ENCODE results near the gene SLAMF8.

SLAMF8 gene

DNA sequence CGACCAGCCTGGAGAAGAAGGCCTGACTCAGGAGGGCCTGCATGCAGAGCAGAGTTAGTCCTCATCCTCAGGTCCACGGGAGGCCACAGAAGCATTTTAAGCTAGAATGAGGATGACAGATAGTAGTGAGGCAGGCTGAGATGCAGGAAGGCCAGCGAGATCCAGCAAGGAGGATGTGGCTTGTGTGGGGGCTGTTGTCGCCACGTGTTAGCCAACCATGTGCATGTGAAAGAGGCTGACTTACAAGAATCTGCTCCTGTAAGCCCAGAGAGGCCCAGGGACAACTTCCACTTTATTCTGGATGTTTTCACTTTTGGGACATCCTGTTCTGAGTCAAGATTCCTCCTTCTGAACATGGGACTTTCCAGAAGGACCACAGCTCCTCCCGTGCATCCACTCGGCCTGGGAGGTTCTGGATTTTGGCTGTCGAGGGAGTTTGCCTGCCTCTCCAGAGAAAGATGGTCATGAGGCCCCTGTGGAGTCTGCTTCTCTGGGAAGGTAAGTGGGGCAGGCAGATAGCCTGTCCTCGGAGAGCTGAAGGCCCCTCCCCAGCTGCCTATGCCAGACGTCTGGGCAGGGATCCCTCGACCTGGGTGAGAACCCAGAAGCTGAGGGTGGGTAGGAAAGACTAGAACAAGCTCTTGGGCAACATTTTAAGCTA lies at the start of gene SLAMF8:
Gene SLAMF8, plus strand, starts transcription at position 433 of the 661 bp plus-strand sequence. Its CDS starts 26 bp downstream, at position 459.
- Histone ChIP-seq H3K27me3 (ENCODE audit: control insufficient read depth, insufficient read depth, low read length) (no peaks in the 10 kb centered on the region), H3K4me1 (ENCODE audit: control insufficient read depth, insufficient read depth, low read length) (no peaks in the 10 kb centered on the region), H3K4me3 (ENCODE audit: low read length) (no peak within 1 kb of the TSS), H3K27ac (ENCODE audit: low read length) (no peak within 1 kb of the TSS), H3K36me3 (ENCODE audit: control insufficient read depth, insufficient read depth, low read length) (no peaks in the 10 kb centered on the region), H3K9me3 (ENCODE audit: control insufficient read depth, insufficient read depth, low read length) (no peaks in the 10 kb centered on the region)
- no peak for DNase-seq (ENCODE audit: low read depth, low spot score)
- no CpG with 5 or more reads among the region's 11 CpGs for WGBS (ENCODE audit: insufficient coverage, insufficient read length)

- no peak for DNase-seq (ENCODE audit: low read depth, low spot score)
- Histone ChIP-seq H3K9me3 (ENCODE audit: control insufficient read depth, insufficient read depth, low read length) (no peaks in the 10 kb centered on the region), H3K27ac (ENCODE audit: low read length) (no peak overlapping the region), H3K36me3 (ENCODE audit: control insufficient read depth, insufficient read depth, low read length) (no peaks in the 10 kb centered on the region), H3K4me3 (ENCODE audit: low read length) (no peak overlapping the region), H3K27me3 (ENCODE audit: control insufficient read depth, insufficient read depth, low read length) (no peaks in the 10 kb centered on the region), H3K4me1 (ENCODE audit: control insufficient read depth, insufficient read depth, low read length) (peaks cover 3% of the 10 kb centered on the region)
- WGBS (ENCODE audit: insufficient coverage, insufficient read length), result no CpG with 5 or more reads among the region's 4 CpGs
Measured at GRCh38 chr1:159778266-159778665, 48.4 kb upstream of the SLAMF8 start.

- no peak overlapping the region for H3K4me3 ChIP-seq (ENCODE audit: low read length)
- H3K36me3 ChIP-seq (ENCODE audit: control insufficient read depth, insufficient read depth, low read length), result no peaks in the 10 kb centered on the region
- WGBS (ENCODE audit: insufficient coverage, insufficient read length), result no CpG with 5 or more reads among the region's 2 CpGs
- H3K27ac ChIP-seq (ENCODE audit: low read length), result no peak overlapping the region
- H3K9me3 ChIP-seq (ENCODE audit: control insufficient read depth, insufficient read depth, low read length), result no peaks in the 10 kb centered on the region
- no peak for DNase-seq (ENCODE audit: low read depth, low spot score)
- peaks cover 5% of the 10 kb centered on the region for H3K4me1 ChIP-seq (ENCODE audit: control insufficient read depth, insufficient read depth, low read length)
- H3K27me3 ChIP-seq (ENCODE audit: control insufficient read depth, insufficient read depth, low read length), result no peaks in the 10 kb centered on the region
Measured at GRCh38 chr1:159779403-159779851, 47.2 kb upstream of the SLAMF8 start.

DNA sequence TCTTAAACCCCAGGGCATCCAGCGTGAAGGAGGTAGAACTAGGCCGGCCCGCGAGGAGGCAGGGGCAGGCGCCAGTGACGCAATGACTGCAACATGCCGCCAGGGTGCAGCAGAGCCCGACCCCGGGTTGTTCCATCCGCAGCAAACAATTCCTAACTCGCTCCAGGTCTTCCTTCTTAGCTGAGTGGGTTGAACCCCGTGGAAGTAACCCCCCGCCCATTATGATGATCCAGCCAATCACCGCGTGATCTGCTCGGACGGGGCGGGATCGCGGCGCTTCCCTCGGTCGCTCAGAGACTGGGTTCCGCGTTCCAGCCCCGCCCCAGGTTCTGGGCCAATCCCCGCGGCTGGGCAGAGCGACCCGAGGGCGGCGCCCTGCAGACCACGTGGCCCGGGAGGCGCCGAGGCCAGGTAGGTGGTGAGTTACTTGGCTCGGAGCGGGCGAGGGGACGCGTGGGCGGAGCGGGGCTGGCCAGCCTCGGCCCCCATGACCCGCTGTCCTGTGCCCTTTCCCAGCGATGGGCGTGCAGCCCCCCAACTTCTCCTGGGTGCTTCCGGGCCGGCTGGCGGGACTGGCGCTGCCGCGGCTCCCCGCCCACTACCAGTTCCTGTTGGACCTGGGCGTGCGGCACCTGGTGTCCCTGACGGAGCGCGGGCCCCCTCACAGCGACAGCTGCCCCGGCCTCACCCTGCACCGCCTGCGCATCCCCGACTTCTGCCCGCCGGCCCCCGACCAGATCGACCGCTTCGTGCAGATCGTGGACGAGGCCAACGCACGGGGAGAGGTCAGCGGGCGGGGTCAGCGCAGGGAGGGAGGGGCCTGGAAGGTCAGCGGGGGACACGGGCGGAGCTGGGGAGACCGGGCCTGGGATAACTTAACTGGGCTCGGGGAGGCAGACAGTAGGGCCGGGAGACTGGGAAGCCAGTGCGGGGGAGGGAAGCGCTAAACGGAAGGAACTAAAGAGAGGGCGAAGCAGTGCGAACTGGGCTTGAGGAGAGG lies 45.8 kb upstream of the SLAMF8 start, which contains the start of gene DUSP23:
Gene DUSP23, plus strand, starts transcription at position 380 of the 1,000 bp plus-strand sequence. Its CDS starts 139 bp downstream, at position 519.
- no peaks in the 10 kb centered on the region for H3K36me3 ChIP-seq (ENCODE audit: control insufficient read depth, insufficient read depth, low read length)
- DNase-seq (ENCODE audit: low read depth, low spot score), result peak; percentile 90
- H3K27me3 ChIP-seq (ENCODE audit: control insufficient read depth, insufficient read depth, low read length), result no peaks in the 10 kb centered on the region
- peaks cover 5% of the 10 kb centered on the region for H3K4me1 ChIP-seq (ENCODE audit: control insufficient read depth, insufficient read depth, low read length)
- peak within 1 kb of the TSS; percentile 54; the same call in 1 of the 2 replicates for H3K4me3 ChIP-seq (ENCODE audit: low read length)
- no peaks in the 10 kb centered on the region for H3K9me3 ChIP-seq (ENCODE audit: control insufficient read depth, insufficient read depth, low read length)
- no peak within 1 kb of the TSS for H3K27ac ChIP-seq (ENCODE audit: low read length)
- WGBS (ENCODE audit: insufficient coverage, insufficient read length), result no CpG with 5 or more reads among the region's 88 CpGs

DNA sequence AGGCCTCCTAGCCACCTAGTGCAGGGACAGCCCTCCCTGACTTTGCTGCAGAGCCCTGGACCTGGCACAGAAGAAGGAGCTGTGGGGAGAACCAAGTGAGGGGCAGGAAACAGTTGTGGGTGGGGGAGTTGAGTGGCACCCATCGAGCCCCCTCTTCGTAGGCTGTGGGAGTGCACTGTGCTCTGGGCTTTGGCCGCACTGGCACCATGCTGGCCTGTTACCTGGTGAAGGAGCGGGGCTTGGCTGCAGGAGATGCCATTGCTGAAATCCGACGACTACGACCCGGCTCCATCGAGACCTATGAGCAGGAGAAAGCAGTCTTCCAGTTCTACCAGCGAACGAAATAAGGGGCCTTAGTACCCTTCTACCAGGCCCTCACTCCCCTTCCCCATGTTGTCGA lies 44.7 kb upstream of the SLAMF8 start:
- peaks cover 5% of the 10 kb centered on the region for H3K4me1 ChIP-seq (ENCODE audit: control insufficient read depth, insufficient read depth, low read length)
- H3K27ac ChIP-seq (ENCODE audit: low read length), result no peak overlapping the region
- WGBS (ENCODE audit: insufficient coverage, insufficient read length), result no CpG with 5 or more reads among the region's 12 CpGs
- H3K9me3 ChIP-seq (ENCODE audit: control insufficient read depth, insufficient read depth, low read length), result no peaks in the 10 kb centered on the region
- H3K36me3 ChIP-seq (ENCODE audit: control insufficient read depth, insufficient read depth, low read length), result no peaks in the 10 kb centered on the region
- H3K27me3 ChIP-seq (ENCODE audit: control insufficient read depth, insufficient read depth, low read length), result no peaks in the 10 kb centered on the region
- H3K4me3 ChIP-seq (ENCODE audit: low read length), result no peak overlapping the region
- no peak for DNase-seq (ENCODE audit: low read depth, low spot score)

DNA sequence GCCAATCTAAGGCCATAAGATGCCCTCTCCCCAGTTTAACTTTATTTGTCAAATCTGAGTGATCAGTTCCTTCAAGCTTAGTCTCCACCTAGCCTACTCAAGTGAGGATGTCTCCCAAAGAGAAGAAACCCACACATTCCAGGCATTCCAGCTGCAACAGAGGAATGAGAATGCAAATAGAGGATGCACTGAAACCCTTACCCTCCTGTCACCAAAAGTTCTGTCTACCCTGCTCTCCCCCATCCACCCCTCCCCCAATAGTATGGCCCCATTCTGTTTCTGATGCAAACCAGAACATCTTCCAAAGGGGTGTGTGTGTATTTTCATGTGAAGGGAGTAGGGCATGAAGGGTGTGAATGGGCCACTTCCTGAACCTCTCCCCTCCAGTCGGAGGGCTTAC lies 42.9 kb upstream of the SLAMF8 start:
- no peaks in the 10 kb centered on the region for H3K9me3 ChIP-seq (ENCODE audit: control insufficient read depth, insufficient read depth, low read length)
- H3K36me3 ChIP-seq (ENCODE audit: control insufficient read depth, insufficient read depth, low read length), result no peaks in the 10 kb centered on the region
- H3K27me3 ChIP-seq (ENCODE audit: control insufficient read depth, insufficient read depth, low read length), result no peaks in the 10 kb centered on the region
- H3K4me3 ChIP-seq (ENCODE audit: low read length), result no peak overlapping the region
- H3K27ac ChIP-seq (ENCODE audit: low read length), result no peak overlapping the region
- DNase-seq (ENCODE audit: low read depth, low spot score), result no peak
- peaks cover 5% of the 10 kb centered on the region for H3K4me1 ChIP-seq (ENCODE audit: control insufficient read depth, insufficient read depth, low read length)
- no CpG with 5 or more reads among the region's 1 CpG for WGBS (ENCODE audit: insufficient coverage, insufficient read length)

GRCh38 chr1:159786465-159786864 lies 40.2 kb upstream of the SLAMF8 start:
- no peaks in the 10 kb centered on the region for H3K9me3 ChIP-seq (ENCODE audit: control insufficient read depth, insufficient read depth, low read length)
- H3K27ac ChIP-seq (ENCODE audit: low read length), result no peak overlapping the region
- H3K4me1 ChIP-seq (ENCODE audit: control insufficient read depth, insufficient read depth, low read length), result peaks cover 6% of the 10 kb centered on the region
- no peaks in the 10 kb centered on the region for H3K27me3 ChIP-seq (ENCODE audit: control insufficient read depth, insufficient read depth, low read length)
- no peak for DNase-seq (ENCODE audit: low read depth, low spot score)
- no CpG with 5 or more reads among the region's 3 CpGs for WGBS (ENCODE audit: insufficient coverage, insufficient read length)
- H3K4me3 ChIP-seq (ENCODE audit: low read length), result no peak overlapping the region
- H3K36me3 ChIP-seq (ENCODE audit: control insufficient read depth, insufficient read depth, low read length), result no peaks in the 10 kb centered on the region

DNA sequence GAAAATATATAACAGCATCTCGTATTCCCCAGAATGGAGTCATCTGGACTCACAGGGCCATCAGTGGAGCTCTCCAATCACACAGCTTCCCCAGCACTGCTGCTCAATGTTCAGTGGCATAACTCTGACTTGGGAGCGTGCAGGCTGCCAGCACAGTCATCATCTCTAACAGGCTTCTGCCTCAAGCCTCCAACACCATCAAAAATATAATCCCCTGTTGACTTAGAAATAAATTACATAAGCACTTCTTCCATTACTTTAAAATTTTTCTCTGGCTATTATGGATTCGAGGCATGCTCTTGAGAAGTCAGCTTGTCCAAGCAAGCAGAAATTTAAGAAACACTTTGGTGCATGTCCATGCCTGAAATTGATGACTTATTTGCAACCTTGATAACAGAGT lies 39.7 kb upstream of the SLAMF8 start:
- H3K4me1 ChIP-seq (ENCODE audit: control insufficient read depth, insufficient read depth, low read length), result peaks cover 6% of the 10 kb centered on the region
- no peaks in the 10 kb centered on the region for H3K9me3 ChIP-seq (ENCODE audit: control insufficient read depth, insufficient read depth, low read length)
- no peak for DNase-seq (ENCODE audit: low read depth, low spot score)
- WGBS (ENCODE audit: insufficient coverage, insufficient read length), result no CpG with 5 or more reads among the region's 3 CpGs
- no peaks in the 10 kb centered on the region for H3K36me3 ChIP-seq (ENCODE audit: control insufficient read depth, insufficient read depth, low read length)
- H3K27me3 ChIP-seq (ENCODE audit: control insufficient read depth, insufficient read depth, low read length), result no peaks in the 10 kb centered on the region
- H3K27ac ChIP-seq (ENCODE audit: low read length), result no peak overlapping the region
- H3K4me3 ChIP-seq (ENCODE audit: low read length), result no peak overlapping the region

- Histone ChIP-seq H3K27me3 (ENCODE audit: control insufficient read depth, insufficient read depth, low read length) (no peaks in the 10 kb centered on the region), H3K4me3 (ENCODE audit: low read length) (no peak overlapping the region), H3K36me3 (ENCODE audit: control insufficient read depth, insufficient read depth, low read length) (no peaks in the 10 kb centered on the region), H3K9me3 (ENCODE audit: control insufficient read depth, insufficient read depth, low read length) (no peaks in the 10 kb centered on the region), H3K4me1 (ENCODE audit: control insufficient read depth, insufficient read depth, low read length) (peaks cover 3% of the 10 kb centered on the region; the same call in 1 of the 2 replicates), H3K27ac (ENCODE audit: low read length) (no peak overlapping the region)
- no CpG with 5 or more reads among the region's 2 CpGs for WGBS (ENCODE audit: insufficient coverage, insufficient read length)
- no peak for DNase-seq (ENCODE audit: low read depth, low spot score)
Measured at GRCh38 chr1:159790237-159790917, 36.3 kb upstream of the SLAMF8 start.

- peaks cover 3% of the 10 kb centered on the region; the same call in 1 of the 2 replicates for H3K4me1 ChIP-seq (ENCODE audit: control insufficient read depth, insufficient read depth, low read length)
- H3K9me3 ChIP-seq (ENCODE audit: control insufficient read depth, insufficient read depth, low read length), result no peaks in the 10 kb centered on the region
- WGBS (ENCODE audit: insufficient coverage, insufficient read length), result no CpG with 5 or more reads among the region's 3 CpGs
- no peak overlapping the region for H3K27ac ChIP-seq (ENCODE audit: low read length)
- DNase-seq (ENCODE audit: low read depth, low spot score), result no peak
- H3K36me3 ChIP-seq (ENCODE audit: control insufficient read depth, insufficient read depth, low read length), result no peaks in the 10 kb centered on the region
- no peak overlapping the region for H3K4me3 ChIP-seq (ENCODE audit: low read length)
- no peaks in the 10 kb centered on the region for H3K27me3 ChIP-seq (ENCODE audit: control insufficient read depth, insufficient read depth, low read length)
Measured at GRCh38 chr1:159791031-159791430, 35.6 kb upstream of the SLAMF8 start.

All from iPS DF 6.9 (cell line).